Tibial nerve (tissue), 3 donors: ENCODE results near the gene NFKBIE.

Source experiments
- POLR2A ChIP-seq, 2 donors: fragments of 450-650 bp; IDR thresholded peaks; one replicate each; pipeline ENCODE4 v1.6.1; 2017; ENCODE audit warnings: antibody characterized with exemption in 2 of 2, mild to moderate bottlenecking in 2 of 2, moderate library complexity in 2 of 2
- TF ChIP-seq, protein P1 (sequence below), 5 experiments: fragments of 200-600 bp in 3 of 5; fragments of 450-650 bp in 2 of 5; sonication (generic) in 3 of 5; IDR thresholded peaks; one replicate each; pipeline ENCODE4 v1.5.1; 2016 to 2019; ENCODE audit warnings: antibody characterized with exemption in 5 of 5, mild to moderate bottlenecking in 3 of 5, moderate library complexity in 2 of 5

DNA sequence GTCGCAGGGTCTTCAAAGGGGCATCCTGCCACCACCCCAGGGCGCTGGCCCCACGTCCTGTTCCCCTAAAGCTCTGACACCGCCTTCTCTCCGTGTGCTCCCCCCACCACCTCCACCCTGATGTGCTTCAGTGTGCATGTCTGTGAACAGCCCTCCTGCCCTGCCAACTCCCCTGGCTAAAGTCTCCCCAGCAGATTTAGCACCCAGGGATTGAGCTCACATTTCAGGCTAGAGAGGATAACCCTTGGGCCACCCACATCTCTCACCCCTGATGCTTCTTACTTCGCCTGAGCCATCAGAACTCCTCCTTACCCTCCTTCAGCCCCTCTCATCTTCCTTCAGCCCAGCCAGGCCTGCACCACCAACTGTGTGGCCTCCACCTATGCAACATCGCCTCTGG lies 12.4 kb upstream of the NFKBIE start:
- TF ChIP-seq, protein P1, sequence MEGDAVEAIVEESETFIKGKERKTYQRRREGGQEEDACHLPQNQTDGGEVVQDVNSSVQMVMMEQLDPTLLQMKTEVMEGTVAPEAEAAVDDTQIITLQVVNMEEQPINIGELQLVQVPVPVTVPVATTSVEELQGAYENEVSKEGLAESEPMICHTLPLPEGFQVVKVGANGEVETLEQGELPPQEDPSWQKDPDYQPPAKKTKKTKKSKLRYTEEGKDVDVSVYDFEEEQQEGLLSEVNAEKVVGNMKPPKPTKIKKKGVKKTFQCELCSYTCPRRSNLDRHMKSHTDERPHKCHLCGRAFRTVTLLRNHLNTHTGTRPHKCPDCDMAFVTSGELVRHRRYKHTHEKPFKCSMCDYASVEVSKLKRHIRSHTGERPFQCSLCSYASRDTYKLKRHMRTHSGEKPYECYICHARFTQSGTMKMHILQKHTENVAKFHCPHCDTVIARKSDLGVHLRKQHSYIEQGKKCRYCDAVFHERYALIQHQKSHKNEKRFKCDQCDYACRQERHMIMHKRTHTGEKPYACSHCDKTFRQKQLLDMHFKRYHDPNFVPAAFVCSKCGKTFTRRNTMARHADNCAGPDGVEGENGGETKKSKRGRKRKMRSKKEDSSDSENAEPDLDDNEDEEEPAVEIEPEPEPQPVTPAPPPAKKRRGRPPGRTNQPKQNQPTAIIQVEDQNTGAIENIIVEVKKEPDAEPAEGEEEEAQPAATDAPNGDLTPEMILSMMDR (IDR thresholded peaks at IDR 0.05), result no peak
- TF ChIP-seq POLR2A (IDR thresholded peaks at IDR 0.05), result no peak
